ENCODE measurements around the gene NEURL1.

The NEURL1 gene

DNA sequence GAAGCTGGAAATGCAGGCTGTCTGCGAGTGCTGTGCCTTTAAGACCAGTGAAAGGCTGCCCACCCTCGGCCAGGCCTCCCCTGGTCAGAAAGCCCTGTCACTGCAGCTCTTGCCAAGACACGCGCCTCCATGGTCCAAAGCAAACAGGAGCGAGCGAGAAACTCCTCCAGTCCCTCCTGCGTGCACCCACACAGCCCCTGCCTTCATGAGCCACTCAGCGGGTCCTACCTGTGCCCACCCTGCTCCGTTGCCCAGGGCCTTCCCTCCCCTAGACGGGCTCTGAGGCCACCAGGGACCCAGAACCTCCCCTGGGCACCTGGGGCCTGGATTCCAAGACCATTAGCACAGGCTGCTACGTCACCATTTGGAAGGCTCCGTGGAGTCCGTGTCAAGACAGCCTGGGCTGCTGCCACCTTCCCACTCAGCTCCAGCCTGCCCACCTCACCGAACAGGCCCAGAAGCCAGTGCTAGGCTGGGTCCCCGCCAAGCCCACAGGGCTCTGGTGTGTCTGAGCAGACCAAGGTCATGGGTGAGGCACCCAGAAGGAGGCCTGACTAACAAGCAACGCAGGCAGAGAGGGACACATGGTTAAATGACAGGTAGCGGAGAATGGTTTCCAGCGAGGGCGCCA is 144.5 kb downstream of the NEURL1 start:
- no peak for TF ChIP-seq SIN3A (IDR thresholded peaks at IDR 0.05; ENCODE audit: borderline replicate concordance, insufficient read depth, low read length)

DNA sequence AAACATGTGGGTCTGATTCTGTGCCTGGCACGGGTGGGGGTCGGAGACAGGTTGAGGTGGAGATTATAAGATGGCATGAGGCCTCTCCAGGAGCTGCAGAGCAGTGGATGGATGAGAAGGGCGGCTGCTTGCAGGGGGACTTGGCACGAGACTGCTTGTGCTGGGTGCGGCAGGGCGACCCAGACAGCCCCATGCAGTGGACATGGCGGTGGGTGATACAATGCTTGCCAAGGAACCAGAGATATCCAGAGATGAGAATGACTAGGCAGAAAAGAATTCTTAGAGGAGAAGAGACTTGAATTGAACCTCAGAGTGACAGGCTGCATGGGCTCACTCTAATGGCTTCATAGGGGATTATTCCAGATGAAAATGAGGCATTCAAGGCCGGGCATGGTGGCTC is 145.4 kb downstream of the NEURL1 start:
- TF ChIP-seq TAF1 (IDR thresholded peaks at IDR 0.05; ENCODE audit: borderline replicate concordance, insufficient read depth, low read length) (no peak), POLR2AphosphoS5 (IDR thresholded peaks at IDR 0.05; ENCODE audit: low read depth, low read length) (no peak)

GRCh38 chr10:103640436-103641181 is 147.1 kb downstream of the NEURL1 start:
- no peak for TF ChIP-seq POLR2AphosphoS5 (IDR thresholded peaks at IDR 0.05; ENCODE audit: low read depth, low read length)
- no peak for TF ChIP-seq FOXP2 (optimal IDR thresholded peaks at IDR 0.05; ENCODE audit: borderline replicate concordance, extremely low read depth, extremely low read length, insufficient read depth)
- TF ChIP-seq SIN3A (IDR thresholded peaks at IDR 0.05; ENCODE audit: borderline replicate concordance, insufficient read depth, low read length) = no peak
- no peak for TF ChIP-seq REST (IDR thresholded peaks at IDR 0.05; ENCODE audit: insufficient read depth in 1 of 2, low read depth in 2 of 2, low read length in 2 of 2)
- no peak for TF ChIP-seq TAF1 (IDR thresholded peaks at IDR 0.05; ENCODE audit: borderline replicate concordance, insufficient read depth, low read length)

GRCh38 chr10:103641326-103641725 is 147.8 kb downstream of the NEURL1 start:
- no peak for TF ChIP-seq REST (IDR thresholded peaks at IDR 0.05; ENCODE audit: insufficient read depth in 1 of 2, low read depth in 2 of 2, low read length in 2 of 2)
- no peak for TF ChIP-seq POLR2AphosphoS5 (IDR thresholded peaks at IDR 0.05; ENCODE audit: low read depth, low read length)
- TF ChIP-seq FOXP2 (optimal IDR thresholded peaks at IDR 0.05; ENCODE audit: borderline replicate concordance, extremely low read depth, extremely low read length, insufficient read depth) = no peak
- no peak for TF ChIP-seq TAF1 (IDR thresholded peaks at IDR 0.05; ENCODE audit: borderline replicate concordance, insufficient read depth, low read length)
- TF ChIP-seq SIN3A (IDR thresholded peaks at IDR 0.05; ENCODE audit: borderline replicate concordance, insufficient read depth, low read length) = no peak
